GM12891 (cell line): ENCODE measurements around the gene PATE4.

Source experiments
- PAX5 ChIP-seq: IDR thresholded peaks from 2 replicates; pipeline ENCODE4 v1.6.1; 2011; ENCODE audit warnings: low read length, moderate library complexity, mild to moderate bottlenecking; ENCODE audit not compliant: insufficient read depth, severe bottlenecking
- POLR2A ChIP-seq: IDR thresholded peaks from 2 replicates; pipeline ENCODE4 v1.6.1; 2011; ENCODE audit warnings: low read depth, low read length, control low read depth
- POLR2AphosphoS5 ChIP-seq: IDR thresholded peaks from 2 replicates; pipeline ENCODE4 v1.6.1; 2011; ENCODE audit warnings: low read depth, low read length, control low read depth
- POU2F2 ChIP-seq: IDR thresholded peaks from 2 replicates; pipeline ENCODE4 v1.6.1; 2011; ENCODE audit warnings: low read depth, mild to moderate bottlenecking, control low read depth, low read length, moderate library complexity
- SPI1 ChIP-seq: IDR thresholded peaks from 2 replicates; pipeline ENCODE4 v1.6.1; 2011; ENCODE audit warnings: low read depth, low read length, control low read depth
- TAF1 ChIP-seq: IDR thresholded peaks from 2 replicates; pipeline ENCODE4 v1.6.1; 2011; ENCODE audit warnings: low read depth, low read length, control low read depth

DNA sequence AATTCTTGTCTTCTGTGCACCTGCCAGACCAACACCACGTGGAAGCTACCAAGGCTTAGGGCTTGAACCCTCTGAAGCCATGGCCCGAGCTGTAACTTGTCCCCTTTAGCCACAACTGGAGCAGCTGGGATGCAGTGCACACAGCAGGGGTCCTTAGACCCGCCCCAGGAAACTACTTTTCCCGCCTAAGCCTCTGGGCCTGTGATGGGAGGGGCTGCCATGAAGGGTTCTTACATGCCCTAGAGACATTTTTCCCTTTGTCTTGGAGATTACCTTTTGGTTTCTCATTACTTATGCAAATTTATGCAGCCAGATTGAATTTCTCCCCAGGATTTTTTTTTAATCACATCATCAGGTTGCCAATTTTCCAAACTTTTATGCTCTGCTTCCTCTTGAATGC, 35.5 kb upstream of the PATE4 start:
- no peak for TF ChIP-seq POLR2AphosphoS5
- TF ChIP-seq TAF1, result no peak
- no peak for TF ChIP-seq POLR2A
- no peak for TF ChIP-seq SPI1
- no peak for TF ChIP-seq PAX5
- no peak for TF ChIP-seq POU2F2
